ENCODE measurements around the gene NEUROD4. TPM values are rescaled to one million over a fixed set of nuclear protein-coding genes. Genes with fewer than 3 reads are reported as not detected.
A peak's percentile ranks its signal among the peaks of the same experiment; 100 is the strongest.

Gene NEUROD4
- total and polyA plus RNA-seq, 10 of the 15 experiments (the other 5 are each of a cell fraction or from before 2014, with no cell fraction given) = 0.06 TPM; not detected in 9

GRCh38 chr12:55019784-55020183 lies at the start of gene NEUROD4 (continued):
- no peak for TF ChIP-seq CBX5 (IDR thresholded peaks at IDR 0.05; ENCODE audit: low read depth)
- no peak for TF ChIP-seq NFIC (IDR thresholded peaks at IDR 0.05; ENCODE audit: low read depth, low read length)
- TF ChIP-seq PKNOX1 (IDR thresholded peaks at IDR 0.05) = peak; percentile 56
- TF ChIP-seq REST (IDR thresholded peaks at IDR 0.05; ENCODE audit: low read depth, low read length) = peak; percentile 96
- TF ChIP-seq NFYB (IDR thresholded peaks at IDR 0.05; ENCODE audit: insufficient read depth, low read depth, low read length) = 0 out of 2 replicates have a peak, but pooled peaks have one; percentile 17
- no peak for TF ChIP-seq MYB (IDR thresholded peaks at IDR 0.05; ENCODE audit: borderline replicate concordance, low read depth, low read length)

GRCh38 chr12:54970741-54971140 lies 49.0 kb upstream of the NEUROD4 start:
- H4K20me1 ChIP-seq (ENCODE audit: control insufficient read depth, insufficient read depth) = no peaks in the 10 kb centered on the region
- peaks cover 0 to 13% of the 10 kb centered on the region in 2 experiments; a peak in 3 of 4 replicates for H3K36me3 ChIP-seq (ENCODE audit: control insufficient read depth in 2 of 2, insufficient read depth in 2 of 2, low read length in 1 of 2)
- 80% methylated on average over 3 of the region's 3 CpGs for WGBS (ENCODE audit: insufficient coverage, insufficient replicate concordance, low lambda C conversion rate, missing lambda C conversion rate)
- H2AFZ ChIP-seq (ENCODE audit: control insufficient read depth, low read depth, low read length) = no peak overlapping the region
- ATAC-seq = no peak
- RAD21 ChIA-PET (ENCODE audit: unreplicated experiment) = interaction anchor here (0.6 kb wide), 1 partner anchor 102 kb away, joined by 3 read pairs; no protein-coding TSS in a partner anchor
- POLR2A ChIA-PET = interaction anchor here (2.2 kb wide), 1 partner anchor 13 kb away, joined by 12 read pairs; the partner anchor contains the start of gene TESPA1
- no peak overlapping the region for H3K4me3 ChIP-seq
- CTCF ChIA-PET = interaction anchor here (1.1 to 6.6 kb wide), 8 partner anchors 12 to 221 kb away, joined by 3 to 29 read pairs (median 5); partner anchors contain the start of gene TESPA1
- no peak for DNase-seq (ENCODE audit: low read depth, low spot score)
- BruUV-seq (replicated peaks) = no TSS peak
- no peaks in the 10 kb centered on the region for H3K4me1 ChIP-seq (ENCODE audit: control insufficient read depth, insufficient read depth, low read length)
- FAIRE-seq = no peak
- no peaks in the 10 kb centered on the region for H3K9me3 ChIP-seq (replicated peaks; ENCODE audit: control insufficient read depth, insufficient read depth, low read length)
- no peaks in the 10 kb centered on the region for H3K27me3 ChIP-seq (replicated peaks in 1 of 2; ENCODE audit: control insufficient read depth in 2 of 2, insufficient read depth in 2 of 2, low read length in 1 of 2)
- SMC1A ChIA-PET (ENCODE audit: uncharacterized antibody, unreplicated experiment) = interaction anchor here (0.8 to 13.8 kb wide), 3 partner anchors 12 to 25 kb away, joined by 3 to 90 read pairs (median 3); partner anchors contain the start of gene TESPA1
- H3K9ac ChIP-seq (ENCODE audit: control insufficient read depth, insufficient read depth, low read length) = no peak overlapping the region
- intact Hi-C loops (cut with micrococcal nuclease; ENCODE audit: unreplicated experiment) = no loop called here
- H3K4me2 ChIP-seq (ENCODE audit: control insufficient read depth, insufficient read depth) = no peak overlapping the region
- no peak overlapping the region for H3K27ac ChIP-seq (ENCODE audit: control insufficient read depth, insufficient read depth)
- H3K79me2 ChIP-seq (ENCODE audit: control insufficient read depth, insufficient read depth, low read length) = no peaks in the 10 kb centered on the region
- in situ Hi-C loops (cut with MboI) = no loop called here
- TF ChIP-seq ZBTB11 (CRISPR knock-in tag; IDR thresholded peaks at IDR 0.05) = no peak
- no peak for TF ChIP-seq TARDBP (IDR thresholded peaks at IDR 0.05; ENCODE audit: borderline replicate concordance)
- TF ChIP-seq RAD51 (IDR thresholded peaks at IDR 0.05) = no peak
- TF ChIP-seq ZNF217 (IDR thresholded peaks at IDR 0.05) = no peak
- TF ChIP-seq ZNF274 (IDR thresholded peaks at IDR 0.05; ENCODE audit: insufficient read depth, insufficient read length) = no peak
- TF ChIP-seq E2F4 (IDR thresholded peaks at IDR 0.05; ENCODE audit: low read depth, low read length) = no peak
- TF ChIP-seq BHLHE40 (IDR thresholded peaks at IDR 0.05; ENCODE audit: borderline replicate concordance in 1 of 2, low read depth in 2 of 2, low read length in 1 of 2) = no peak

Measured in GM12878 (cell line).